Heart left ventricle (tissue), 13 donors: ENCODE measurements around the gene CASK.

Source experiments
- POLR2A ChIP-seq, 2 donors: fragments of 450-650 bp; IDR thresholded peaks; one replicate each; pipeline ENCODE4 v1.6.1; 2017; ENCODE audit warnings: antibody characterized with exemption in 2 of 2, mild to moderate bottlenecking in 2 of 2, moderate library complexity in 2 of 2
- TF ChIP-seq, protein P1 (sequence below), 12 donors: fragments of 200-600 bp; sonication (generic) in 4 of 12; IDR thresholded peaks; one replicate each; pipeline versions ENCODE4 v1.5.0 to v1.8.0; 2018 to 2022; ENCODE audit warnings: antibody characterized with exemption in 12 of 12, mild to moderate bottlenecking in 5 of 12
- donor health status: ischemic (EF 13 %, LVEDD 7.1; RV severe dilation, severe dysfunction).
- donor health status: DM: no; HTN: yes; CAD: no.
- donor health status: DM: no; HTN: no; CAD: no.
- donor health status: ischemic (EF 25% LVEDD 6.9; RV normal size, moderate dysfunction).
- donor health status: ischemic (EF 25% LVEDD 5.7; RV mildly dilated, moderate dysfunction).
- donor health status: ischemic (EF 35%, LVEDD 5.7; RV mildly dilated, moderate dysfunction).
- donor health status: nonischemic (EF 11% LVEDD 7.7; RV severe dilation, severe dysfunction).
- donor health status: DM: yes; HTN: yes; CAD: no.
- donor health status: PGD.
- donor health status: ischemic (EF 29% LVEDD 5.4; RV normal size, mild dysfunction).
- donor health status: nonischemic (EF 23%, LVEDD 6.1; RV moderate dilation, normal function).

GRCh38 chrX:41895826-41896225 lies 27.5 kb downstream of the CASK start:
- TF ChIP-seq, protein P1, sequence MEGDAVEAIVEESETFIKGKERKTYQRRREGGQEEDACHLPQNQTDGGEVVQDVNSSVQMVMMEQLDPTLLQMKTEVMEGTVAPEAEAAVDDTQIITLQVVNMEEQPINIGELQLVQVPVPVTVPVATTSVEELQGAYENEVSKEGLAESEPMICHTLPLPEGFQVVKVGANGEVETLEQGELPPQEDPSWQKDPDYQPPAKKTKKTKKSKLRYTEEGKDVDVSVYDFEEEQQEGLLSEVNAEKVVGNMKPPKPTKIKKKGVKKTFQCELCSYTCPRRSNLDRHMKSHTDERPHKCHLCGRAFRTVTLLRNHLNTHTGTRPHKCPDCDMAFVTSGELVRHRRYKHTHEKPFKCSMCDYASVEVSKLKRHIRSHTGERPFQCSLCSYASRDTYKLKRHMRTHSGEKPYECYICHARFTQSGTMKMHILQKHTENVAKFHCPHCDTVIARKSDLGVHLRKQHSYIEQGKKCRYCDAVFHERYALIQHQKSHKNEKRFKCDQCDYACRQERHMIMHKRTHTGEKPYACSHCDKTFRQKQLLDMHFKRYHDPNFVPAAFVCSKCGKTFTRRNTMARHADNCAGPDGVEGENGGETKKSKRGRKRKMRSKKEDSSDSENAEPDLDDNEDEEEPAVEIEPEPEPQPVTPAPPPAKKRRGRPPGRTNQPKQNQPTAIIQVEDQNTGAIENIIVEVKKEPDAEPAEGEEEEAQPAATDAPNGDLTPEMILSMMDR (IDR thresholded peaks at IDR 0.05), result no peak
- TF ChIP-seq POLR2A (IDR thresholded peaks at IDR 0.05), result no peak
